GM23248 (cell line): ENCODE data around the gene CARMIL1.

Source experiments
- EZH2 ChIP-seq: fragments of 200-600 bp; sonication (generic); IDR thresholded peaks from 2 replicates; pipeline ENCODE4 v1.6.1; 2018; ENCODE audit warnings: antibody characterized with exemption, mild to moderate bottlenecking; ENCODE audit not compliant: insufficient read depth, poor library complexity, severe bottlenecking
- EZH2phosphoT487 ChIP-seq: fragments of 200-600 bp; sonication (generic); IDR thresholded peaks from 2 replicates; pipeline ENCODE4 v1.6.1; 2018; ENCODE audit warnings: antibody characterized with exemption, moderate library complexity, mild to moderate bottlenecking, low read depth; ENCODE audit not compliant: insufficient read depth

GRCh38 chr6:25251426-25251825 is 27.7 kb upstream of the CARMIL1 start:
- TF ChIP-seq EZH2 = no peak
- no peak for TF ChIP-seq EZH2phosphoT487
